Measurements from ENCODE around the gene RMND5B. TPM values are rescaled to one million over a fixed set of nuclear protein-coding genes. Genes with fewer than 3 reads are reported as not detected.

RMND5B gene
- total RNA-seq, 1 donor from 2014 or later, result 42.9 TPM

DNA sequence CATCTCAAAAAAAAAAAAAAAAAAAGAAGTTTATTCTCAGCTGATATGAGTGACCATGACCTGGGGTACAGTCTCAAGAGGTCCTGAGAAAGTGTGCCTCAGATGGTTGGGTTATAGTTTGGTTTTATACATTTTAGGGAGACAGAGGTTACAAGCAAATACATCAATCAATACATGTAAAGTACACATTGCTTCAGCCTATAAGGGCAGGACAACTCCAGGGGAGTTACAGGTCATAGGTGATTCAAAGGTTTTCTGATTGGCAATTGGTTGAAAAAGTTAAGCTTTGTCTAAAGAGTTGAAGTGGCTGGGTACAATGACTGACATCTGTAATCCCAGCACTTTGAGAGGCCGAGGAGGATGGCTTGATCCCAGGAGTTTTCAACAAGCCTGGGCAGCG, 58.6 kb downstream of the RMND5B start:
- FAIRE-seq, result no peak
- TF ChIP-seq, protein P1, sequence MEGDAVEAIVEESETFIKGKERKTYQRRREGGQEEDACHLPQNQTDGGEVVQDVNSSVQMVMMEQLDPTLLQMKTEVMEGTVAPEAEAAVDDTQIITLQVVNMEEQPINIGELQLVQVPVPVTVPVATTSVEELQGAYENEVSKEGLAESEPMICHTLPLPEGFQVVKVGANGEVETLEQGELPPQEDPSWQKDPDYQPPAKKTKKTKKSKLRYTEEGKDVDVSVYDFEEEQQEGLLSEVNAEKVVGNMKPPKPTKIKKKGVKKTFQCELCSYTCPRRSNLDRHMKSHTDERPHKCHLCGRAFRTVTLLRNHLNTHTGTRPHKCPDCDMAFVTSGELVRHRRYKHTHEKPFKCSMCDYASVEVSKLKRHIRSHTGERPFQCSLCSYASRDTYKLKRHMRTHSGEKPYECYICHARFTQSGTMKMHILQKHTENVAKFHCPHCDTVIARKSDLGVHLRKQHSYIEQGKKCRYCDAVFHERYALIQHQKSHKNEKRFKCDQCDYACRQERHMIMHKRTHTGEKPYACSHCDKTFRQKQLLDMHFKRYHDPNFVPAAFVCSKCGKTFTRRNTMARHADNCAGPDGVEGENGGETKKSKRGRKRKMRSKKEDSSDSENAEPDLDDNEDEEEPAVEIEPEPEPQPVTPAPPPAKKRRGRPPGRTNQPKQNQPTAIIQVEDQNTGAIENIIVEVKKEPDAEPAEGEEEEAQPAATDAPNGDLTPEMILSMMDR (IDR thresholded peaks at IDR 0.05; ENCODE audit: insufficient read depth, low read length, severe bottlenecking), result no peak

DNA sequence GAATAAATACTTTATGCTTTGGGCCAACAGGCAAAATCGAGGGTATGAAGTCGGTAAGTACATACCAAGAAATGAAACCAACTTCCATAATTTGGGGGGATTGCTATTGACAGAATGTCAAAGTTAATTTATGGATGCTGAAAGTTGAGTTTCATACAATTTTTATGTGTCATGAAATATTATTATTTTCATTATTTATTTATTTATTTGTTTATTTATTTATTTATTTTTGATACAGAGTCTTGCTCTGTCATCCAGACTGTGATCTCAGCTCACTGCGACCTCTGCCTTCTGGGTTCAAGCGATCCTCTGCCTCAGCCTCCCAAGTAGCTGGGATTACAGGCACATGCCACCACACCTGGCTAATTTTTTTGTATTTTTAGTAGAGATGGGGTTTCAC, 60.8 kb downstream of the RMND5B start:
- H3K27me3 ChIP-seq (ENCODE audit: control insufficient read depth, insufficient read depth, low read length), result peaks cover 7% of the 10 kb centered on the region
- TF ChIP-seq, protein P1 (IDR thresholded peaks at IDR 0.05; ENCODE audit: insufficient read depth, low read length, severe bottlenecking), result no peak
- DNase-seq (ENCODE audit: low read depth) (no peak), FAIRE-seq (no peak)
- H3K4me3 ChIP-seq (ENCODE audit: low read depth, low read length), result no peak overlapping the region
- no peaks in the 10 kb centered on the region for H3K36me3 ChIP-seq (ENCODE audit: control insufficient read depth, insufficient read depth, low read length)

More for the DNA sequence above, 58.6 kb downstream of the RMND5B start:
- Histone ChIP-seq H3K36me3 (ENCODE audit: control insufficient read depth, insufficient read depth, low read length) (no peaks in the 10 kb centered on the region), H3K27me3 (ENCODE audit: control insufficient read depth, insufficient read depth, low read length) (peaks cover 4% of the 10 kb centered on the region), H3K4me3 (ENCODE audit: low read depth, low read length) (no peak overlapping the region)
- DNase-seq (ENCODE audit: low read depth), result no peak

- peak; percentile 66 for FAIRE-seq
- no peak overlapping the region for H3K4me3 ChIP-seq (ENCODE audit: low read depth, low read length)
- peaks cover 7% of the 10 kb centered on the region for H3K27me3 ChIP-seq (ENCODE audit: control insufficient read depth, insufficient read depth, low read length)
- no peaks in the 10 kb centered on the region for H3K36me3 ChIP-seq (ENCODE audit: control insufficient read depth, insufficient read depth, low read length)
- DNase-seq (ENCODE audit: low read depth), result peak; percentile 97
- TF ChIP-seq, protein P1 (IDR thresholded peaks at IDR 0.05; ENCODE audit: insufficient read depth, low read length, severe bottlenecking), result no peak
These were observed 61.4 kb downstream of the RMND5B start for GRCh38 chr5:178192244-178192643.

DNA sequence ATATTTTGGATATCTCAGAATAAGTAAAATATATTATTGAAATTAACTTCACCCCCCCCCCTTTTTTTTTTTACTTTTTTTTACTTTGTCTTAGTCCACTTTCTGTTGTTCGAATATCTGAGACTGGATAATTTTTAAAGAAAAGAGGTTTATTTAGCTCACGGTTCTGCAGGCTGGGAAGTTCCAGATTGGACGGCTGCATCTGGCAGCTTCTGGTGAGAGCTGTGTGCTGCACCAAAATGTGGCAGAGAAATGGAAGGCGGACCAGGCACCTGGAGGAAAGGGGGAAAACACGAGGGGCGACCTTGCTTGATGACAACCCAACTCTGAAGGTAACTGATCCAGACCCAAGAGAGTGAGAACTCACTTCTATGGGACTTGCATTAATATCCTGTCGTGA, 62.0 kb downstream of the RMND5B start:
- Histone ChIP-seq H3K36me3 (ENCODE audit: control insufficient read depth, insufficient read depth, low read length) (no peaks in the 10 kb centered on the region), H3K4me3 (ENCODE audit: low read depth, low read length) (no peak overlapping the region), H3K27me3 (ENCODE audit: control insufficient read depth, insufficient read depth, low read length) (peaks cover 7% of the 10 kb centered on the region)
- no peak for FAIRE-seq
- DNase-seq (ENCODE audit: low read depth), result no peak
- TF ChIP-seq, protein P1 (IDR thresholded peaks at IDR 0.05; ENCODE audit: insufficient read depth, low read length, severe bottlenecking), result no peak

DNA sequence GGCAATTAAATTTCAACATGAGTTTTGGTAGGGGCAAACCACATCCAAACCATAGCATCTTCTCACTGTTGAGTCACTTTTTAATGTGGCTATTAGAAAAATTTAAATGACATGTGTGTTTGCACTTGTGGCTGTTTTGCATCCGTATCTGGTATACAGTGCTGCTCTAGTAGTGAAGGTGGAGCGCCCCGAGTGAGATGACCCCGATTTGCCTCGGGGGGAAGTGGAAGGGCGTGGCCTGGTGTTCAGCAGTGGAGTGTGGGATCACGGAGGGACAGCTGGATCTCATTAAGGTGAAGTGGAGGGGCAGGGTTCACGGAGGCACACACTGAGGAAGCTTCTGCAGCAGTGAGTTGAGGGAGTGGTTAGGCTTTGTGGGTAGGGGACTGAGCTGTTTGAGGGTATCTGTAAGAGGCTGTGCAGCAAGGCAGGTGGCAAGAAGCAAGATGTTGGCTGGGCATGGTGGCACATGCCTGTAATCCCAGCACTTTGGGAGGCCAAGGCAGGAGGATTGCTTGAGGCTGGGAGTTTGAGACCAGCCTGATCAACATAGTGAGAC, 62.5 kb downstream of the RMND5B start:
- no peak overlapping the region for H3K4me3 ChIP-seq (ENCODE audit: low read depth, low read length)
- FAIRE-seq (no peak), DNase-seq (ENCODE audit: low read depth) (no peak)
- no peaks in the 10 kb centered on the region for H3K36me3 ChIP-seq (ENCODE audit: control insufficient read depth, insufficient read depth, low read length)
- H3K27me3 ChIP-seq (ENCODE audit: control insufficient read depth, insufficient read depth, low read length), result peaks cover 7% of the 10 kb centered on the region
- TF ChIP-seq, protein P1 (IDR thresholded peaks at IDR 0.05; ENCODE audit: insufficient read depth, low read length, severe bottlenecking), result no peak

DNA sequence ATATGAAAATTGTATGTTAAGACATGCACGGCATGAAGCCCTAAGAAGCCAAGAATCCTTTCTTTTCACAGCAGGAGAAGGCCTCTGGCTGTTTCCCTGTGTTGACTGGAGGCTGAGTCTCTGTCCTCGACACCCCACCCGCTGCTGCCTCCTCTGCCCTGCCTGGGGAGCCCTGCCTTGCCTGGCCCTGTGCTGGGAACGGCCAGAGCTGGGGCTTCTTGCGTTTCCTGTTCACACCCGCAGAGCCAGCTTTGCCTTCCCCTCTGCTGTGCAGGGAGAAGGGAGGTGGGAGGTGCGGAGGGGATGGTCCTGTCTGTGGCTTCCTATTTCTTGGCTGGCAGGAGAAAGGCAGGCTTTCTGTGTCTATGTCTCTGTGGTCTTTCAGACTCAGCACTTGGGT, 63.2 kb downstream of the RMND5B start:
- FAIRE-seq, result no peak
- no peak overlapping the region for H3K4me3 ChIP-seq (ENCODE audit: low read depth, low read length)
- H3K36me3 ChIP-seq (ENCODE audit: control insufficient read depth, insufficient read depth, low read length), result no peaks in the 10 kb centered on the region
- peaks cover 7% of the 10 kb centered on the region for H3K27me3 ChIP-seq (ENCODE audit: control insufficient read depth, insufficient read depth, low read length)
- no peak for DNase-seq (ENCODE audit: low read depth)
- TF ChIP-seq, protein P1 (IDR thresholded peaks at IDR 0.05; ENCODE audit: insufficient read depth, low read length, severe bottlenecking), result no peak
